ENCODE results near the gene PPP3R1.
"Not testable (repeated sequence)": the region's sequence is repeated elsewhere in the genome, so short reads cannot be mapped to it uniquely, and the experiment has no call there.

The PPP3R1 gene

GRCh38 chr2:68185541-68186164 is 66.7 kb downstream of the PPP3R1 start:
- DNase-seq: peak; percentile 69

- DNase-seq: no peak
These were observed 69.4 kb downstream of the PPP3R1 start for GRCh38 chr2:68182902-68183301.

DNA sequence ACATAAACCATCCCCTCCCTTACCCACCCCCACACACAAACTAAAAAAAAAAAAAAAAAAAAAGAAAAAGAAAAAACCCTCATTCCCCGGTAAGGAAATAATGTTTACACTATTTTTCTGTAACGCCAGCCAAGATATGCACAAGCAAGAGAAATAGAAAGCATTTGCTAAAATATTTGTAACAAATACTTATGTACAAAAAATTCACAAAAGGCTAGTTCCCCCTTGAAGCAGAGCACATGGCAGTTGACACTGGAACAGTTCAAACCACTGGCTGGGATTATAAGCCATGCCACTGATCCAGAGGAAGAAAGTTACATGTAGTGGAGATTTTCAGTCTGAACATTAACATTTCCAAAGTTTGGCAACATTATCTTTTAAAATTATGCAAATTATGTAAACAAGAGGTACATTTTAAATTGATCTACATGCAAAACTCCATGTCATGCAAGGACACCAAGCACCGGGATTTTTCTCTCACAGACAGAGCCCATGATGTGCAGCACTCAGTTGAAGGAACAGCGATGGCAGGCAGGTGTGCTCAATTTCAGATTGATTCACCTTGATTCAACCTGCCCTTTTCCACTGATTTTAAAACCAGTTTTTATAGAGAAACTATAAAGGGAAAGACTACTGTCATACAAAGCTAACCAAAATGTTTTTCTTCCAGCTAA is 73.2 kb downstream of the PPP3R1 start:
- DNase-seq: no peak

- no peak for DNase-seq
These were observed 73.9 kb downstream of the PPP3R1 start for GRCh38 chr2:68178432-68178831.

- no peak for DNase-seq
These were observed 74.8 kb downstream of the PPP3R1 start for GRCh38 chr2:68177541-68177940.

DNA sequence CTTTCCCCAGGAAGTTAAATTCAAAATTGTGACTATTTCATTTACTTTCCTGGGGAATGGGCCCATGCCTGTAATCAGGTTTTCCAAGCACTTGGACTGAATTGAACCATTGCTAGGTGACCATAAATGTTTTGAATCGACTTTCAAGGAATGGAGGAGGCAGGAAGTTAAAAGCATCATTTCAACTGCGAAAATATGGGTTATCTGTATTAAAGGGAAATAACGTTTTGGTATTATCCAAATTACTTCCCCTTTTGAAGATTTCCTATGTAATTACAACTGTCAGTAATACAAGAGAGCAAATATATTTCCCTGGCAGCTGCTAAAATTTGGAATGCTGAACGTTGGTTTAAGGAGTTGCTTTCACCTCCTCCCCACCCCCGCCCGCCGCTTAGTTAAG is 75.7 kb downstream of the PPP3R1 start:
- no peak for DNase-seq

DNA sequence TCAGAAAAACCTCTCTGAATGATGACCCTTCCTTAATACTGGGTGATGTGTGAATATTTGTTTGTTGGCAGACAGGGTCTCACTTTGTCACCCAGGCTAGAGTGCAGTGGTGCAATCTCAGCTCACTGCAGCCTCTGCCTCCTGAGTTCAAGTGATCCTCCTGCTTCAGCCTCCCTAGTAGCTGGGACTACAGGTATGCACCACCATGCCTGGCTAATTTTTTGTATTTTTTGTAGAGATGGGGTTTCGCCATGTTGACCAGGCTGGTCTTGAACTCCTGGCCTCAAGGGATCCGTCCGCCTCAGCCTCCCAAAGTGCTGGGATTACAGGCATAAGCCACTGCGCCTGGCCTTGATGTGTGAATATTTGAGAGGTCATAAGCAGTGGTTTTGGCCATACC is 77.1 kb downstream of the PPP3R1 start:
- not testable (repeated sequence) for DNase-seq

GRCh38 chr2:68172990-68173700 is 79.2 kb downstream of the PPP3R1 start:
- DNase-seq: no peak

- DNase-seq: no peak
These were observed 79.8 kb downstream of the PPP3R1 start for GRCh38 chr2:68172521-68172920.

- no peak for DNase-seq
These were observed 80.6 kb downstream of the PPP3R1 start for GRCh38 chr2:68171684-68172083.

DNA sequence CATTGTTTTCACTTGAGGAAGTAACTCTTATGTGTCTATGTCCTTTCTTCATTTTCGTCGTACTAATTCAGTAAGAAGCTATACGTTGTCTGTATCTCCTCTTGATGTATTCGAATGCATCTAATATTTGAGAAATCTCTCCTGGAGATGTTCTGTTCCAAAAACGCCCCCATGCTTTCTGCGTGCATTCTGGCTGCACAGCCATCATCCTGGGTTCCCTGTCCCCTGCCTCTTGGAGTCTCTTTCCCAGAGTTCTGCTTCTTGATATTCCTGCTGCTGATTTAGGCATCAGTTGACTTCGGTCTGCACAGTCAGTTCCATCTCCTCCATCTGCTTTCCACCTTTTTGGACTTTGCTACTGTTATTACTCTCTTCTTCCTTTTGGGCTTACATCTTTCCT is 81.2 kb downstream of the PPP3R1 start:
- no peak for DNase-seq

DNA sequence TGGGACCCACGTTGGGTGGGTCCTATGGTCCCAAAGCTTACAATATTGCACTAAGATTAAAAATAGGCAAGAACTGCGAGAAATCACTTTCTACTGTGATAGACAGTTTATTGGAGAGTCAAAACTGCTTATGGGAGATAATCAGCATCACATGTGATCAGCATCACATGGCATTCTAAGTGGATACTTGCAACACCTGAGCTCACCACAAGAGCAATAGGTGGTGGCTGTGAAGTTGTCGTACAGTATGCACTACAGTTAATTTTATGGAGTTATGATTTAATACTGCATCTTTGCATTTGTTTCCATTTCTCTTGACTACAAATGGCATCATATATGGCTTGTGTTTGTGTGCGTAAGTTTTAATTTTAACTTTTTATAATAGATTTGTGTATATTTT is 83.0 kb downstream of the PPP3R1 start:
- no peak for DNase-seq

GRCh38 chr2:68167186-68167585 is 85.1 kb downstream of the PPP3R1 start:
- no peak for DNase-seq

GRCh38 chr2:68163641-68164040 is 88.7 kb downstream of the PPP3R1 start:
- DNase-seq: no peak

GRCh38 chr2:68158134-68158447 is 94.2 kb downstream of the PPP3R1 start:
- DNase-seq: no peak

DNA sequence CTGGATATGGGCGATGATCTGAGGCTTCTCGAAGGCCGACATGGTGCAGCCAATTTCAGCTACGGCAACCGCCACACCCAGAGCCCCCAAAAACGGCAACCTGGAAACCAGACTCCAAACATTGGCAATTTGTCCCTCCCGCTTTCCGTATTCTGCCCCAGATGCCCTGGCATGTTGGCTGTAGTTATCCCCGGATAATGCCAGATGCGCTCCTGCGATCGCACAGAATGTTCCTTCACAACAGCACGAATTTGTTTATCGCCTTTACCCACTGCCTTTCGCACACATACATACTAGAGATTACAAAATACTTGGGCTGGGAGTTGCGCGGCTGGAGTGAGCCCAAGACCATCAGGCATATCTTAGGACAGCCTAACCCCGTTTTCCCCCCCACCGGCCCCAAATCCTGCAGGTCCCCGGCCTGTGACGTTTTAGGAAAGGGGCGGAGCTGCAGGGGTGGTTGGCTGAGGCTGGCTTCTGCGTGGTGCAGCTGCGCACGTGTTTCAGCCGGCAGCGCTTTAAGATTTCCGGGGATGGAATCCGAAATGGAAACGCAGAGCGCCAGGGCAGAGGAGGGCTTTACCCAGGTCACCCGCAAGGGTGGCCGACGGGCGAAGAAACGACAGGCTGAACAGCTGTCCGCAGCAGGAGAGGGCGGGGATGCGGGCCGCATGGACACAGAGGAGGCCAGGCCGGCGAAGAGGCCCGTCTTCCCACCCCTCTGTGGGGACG is 94.8 kb downstream of the PPP3R1 start, which contains the start of gene PNO1:
Gene PNO1, plus strand, starts transcription at position 487 of the 732 bp plus-strand sequence. Its CDS starts 47 bp downstream, at position 534.
- DNase-seq: peak; percentile 95

DNA sequence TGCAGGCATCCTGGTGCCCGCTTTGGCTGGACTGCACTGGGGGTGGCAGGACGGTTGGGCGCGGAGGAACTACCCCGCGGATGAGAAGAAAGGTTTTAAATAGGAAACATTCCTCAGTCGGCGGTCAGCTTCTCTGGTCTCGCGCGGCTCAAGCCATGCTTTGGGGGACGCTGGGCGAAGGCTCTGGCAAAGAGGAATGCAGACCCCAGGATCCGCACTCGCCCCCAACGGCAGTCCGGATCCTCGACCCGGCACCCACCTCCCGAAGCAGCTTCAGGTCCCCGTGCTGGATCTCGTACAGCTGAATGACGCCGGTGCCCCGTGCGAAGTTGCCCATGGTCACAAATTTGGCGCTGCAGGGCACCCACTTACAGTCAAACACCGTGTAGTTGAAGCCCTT is 95.3 kb downstream of the PPP3R1 start:
- DNase-seq: no peak

- no peak for DNase-seq
These were observed 95.9 kb downstream of the PPP3R1 start for GRCh38 chr2:68156419-68156818.

GRCh38 chr2:68155618-68156017 is 96.7 kb downstream of the PPP3R1 start:
- DNase-seq: no peak

- no peak for DNase-seq
These were observed 99.5 kb downstream of the PPP3R1 start for GRCh38 chr2:68152681-68153347.

GRCh38 chr2:68151037-68151436 is 101.3 kb downstream of the PPP3R1 start:
- DNase-seq: no peak

GRCh38 chr2:68141875-68142274 is 110.5 kb downstream of the PPP3R1 start:
- DNase-seq: no peak
